Gastroesophageal sphincter (tissue), 4 donors: Measurements from ENCODE around the gene ACAN. TPM values are rescaled to one million over a fixed set of nuclear protein-coding genes. Genes with fewer than 3 reads are reported as not detected.

Experiments
- ATAC-seq: fragments of 150-250 bp; one replicate; pipeline ENCODE4 v1.9.1; 2016; ENCODE audit warnings: mild to moderate bottlenecking, moderate library complexity
- H3K27ac ChIP-seq, 4 donors: fragments of 200-600 bp; sonication (generic) in 3 of 4; 1 replicate in 3 of 4; 2 replicates in 1 of 4; pipeline ENCODE4 v1.5.1; 2016 to 2019
- H3K27me3 ChIP-seq: fragments of 200-600 bp; sonication (generic); one replicate; pipeline ENCODE4 v1.5.1; 2019
- H3K36me3 ChIP-seq, 2 donors: fragments of 200-600 bp; sonication (generic); one replicate each; pipeline ENCODE4 v1.5.1; 2019; ENCODE audit warnings: control low read depth in 1 of 2
- H3K4me1 ChIP-seq, 3 donors: fragments of 200-600 bp; sonication (generic); 1 replicate in 2 of 3; 2 replicates in 1 of 3; pipeline ENCODE4 v1.5.1; 2016 to 2019; ENCODE audit warnings: control low read depth in 2 of 3
- H3K4me3 ChIP-seq, 2 donors: fragments of 200-600 bp; sonication (generic); one replicate each; pipeline ENCODE4 v1.5.1; 2019; ENCODE audit warnings: mild to moderate bottlenecking in 1 of 2, moderate library complexity in 1 of 2
- H3K9me3 ChIP-seq, 3 donors: fragments of 200-600 bp; sonication (generic); one replicate each; pipeline ENCODE4 v1.5.1; 2017 to 2019; ENCODE audit warnings: control low read depth in 2 of 3
- EP300 ChIP-seq: sonication (generic); formaldehyde crosslinking; IDR thresholded peaks from one replicate; pipeline ENCODE4 v1.6.1; 2017; ENCODE audit warnings: antibody characterized with exemption, mild to moderate bottlenecking
- POLR2A ChIP-seq, 2 donors: fragments of 450-650 bp; IDR thresholded peaks; one replicate each; pipeline ENCODE4 v1.6.1; 2017; ENCODE audit warnings: antibody characterized with exemption in 2 of 2, mild to moderate bottlenecking in 2 of 2, moderate library complexity in 1 of 2
- POLR2AphosphoS5 ChIP-seq: sonication (generic); formaldehyde crosslinking; IDR thresholded peaks from one replicate; pipeline ENCODE4 v1.6.1; 2017; ENCODE audit warnings: antibody characterized with exemption
- WGBS, 2 donors: methylation state at CpG; one replicate each; pipeline ENCODE4 v1.1.5; 2018; ENCODE audit warnings: low coverage in 1 of 2; 5-methylcytosine and 5-hydroxymethylcytosine counted together
- total RNA-seq, 4 donors: library from RNA; depleted of rRNA; stranded (reverse); fragments of >200 nt; gene quantifications; one replicate each; pipeline ENCODE4 v1.1.0, GENCODE V29; 2016
- TF ChIP-seq, protein P1 (sequence below), 4 experiments: fragments of 200-600 bp in 2 of 4; fragments of 450-650 bp in 2 of 4; sonication (generic) in 1 of 4; IDR thresholded peaks; one replicate each; pipeline ENCODE4 v1.5.1; 2017 to 2019; ENCODE audit warnings: antibody characterized with exemption in 4 of 4, mild to moderate bottlenecking in 2 of 4, moderate library complexity in 2 of 4

ACAN gene
- total RNA-seq, 4 donors from 2014 or later: 0.04 to 0.17 (median 0.13) TPM; not detected in 1

GRCh38 chr15:88813960-88814359 is 10.7 kb downstream of the ACAN start:
- Histone ChIP-seq H3K36me3 (no peaks in the 10 kb centered on the region), H3K9me3 (no peaks in the 10 kb centered on the region), H3K27ac (no peak overlapping the region), H3K4me1 (no peaks in the 10 kb centered on the region), H3K4me3 (no peak overlapping the region), H3K27me3 (peaks cover 27% of the 10 kb centered on the region)
- WGBS, 2 donors: 55 to 82% methylated on average over 3 to 4 of the region's 4 CpGs
- no peak for ATAC-seq
- TF ChIP-seq POLR2A (IDR thresholded peaks at IDR 0.05): no peak
- TF ChIP-seq, protein P1, sequence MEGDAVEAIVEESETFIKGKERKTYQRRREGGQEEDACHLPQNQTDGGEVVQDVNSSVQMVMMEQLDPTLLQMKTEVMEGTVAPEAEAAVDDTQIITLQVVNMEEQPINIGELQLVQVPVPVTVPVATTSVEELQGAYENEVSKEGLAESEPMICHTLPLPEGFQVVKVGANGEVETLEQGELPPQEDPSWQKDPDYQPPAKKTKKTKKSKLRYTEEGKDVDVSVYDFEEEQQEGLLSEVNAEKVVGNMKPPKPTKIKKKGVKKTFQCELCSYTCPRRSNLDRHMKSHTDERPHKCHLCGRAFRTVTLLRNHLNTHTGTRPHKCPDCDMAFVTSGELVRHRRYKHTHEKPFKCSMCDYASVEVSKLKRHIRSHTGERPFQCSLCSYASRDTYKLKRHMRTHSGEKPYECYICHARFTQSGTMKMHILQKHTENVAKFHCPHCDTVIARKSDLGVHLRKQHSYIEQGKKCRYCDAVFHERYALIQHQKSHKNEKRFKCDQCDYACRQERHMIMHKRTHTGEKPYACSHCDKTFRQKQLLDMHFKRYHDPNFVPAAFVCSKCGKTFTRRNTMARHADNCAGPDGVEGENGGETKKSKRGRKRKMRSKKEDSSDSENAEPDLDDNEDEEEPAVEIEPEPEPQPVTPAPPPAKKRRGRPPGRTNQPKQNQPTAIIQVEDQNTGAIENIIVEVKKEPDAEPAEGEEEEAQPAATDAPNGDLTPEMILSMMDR (IDR thresholded peaks at IDR 0.05): no peak
- no peak for TF ChIP-seq EP300
- no peak for TF ChIP-seq POLR2AphosphoS5

- ATAC-seq: no peak
- TF ChIP-seq POLR2AphosphoS5 (no peak), POLR2A (IDR thresholded peaks at IDR 0.05) (no peak), EP300 (no peak)
- TF ChIP-seq, protein P1 (IDR thresholded peaks at IDR 0.05): no peak
- Histone ChIP-seq H3K9me3 (no peaks in the 10 kb centered on the region), H3K27ac (no peak overlapping the region), H3K4me1 (no peaks in the 10 kb centered on the region), H3K27me3 (peaks cover 23% of the 10 kb centered on the region), H3K4me3 (no peak overlapping the region), H3K36me3 (no peaks in the 10 kb centered on the region)
- 71% methylated on average over 2 of the region's 6 CpGs; no CpG with 5 or more reads in 1 of the 2 donors for WGBS, 2 donors
These were observed 11.2 kb downstream of the ACAN start for GRCh38 chr15:88814393-88814792.

DNA sequence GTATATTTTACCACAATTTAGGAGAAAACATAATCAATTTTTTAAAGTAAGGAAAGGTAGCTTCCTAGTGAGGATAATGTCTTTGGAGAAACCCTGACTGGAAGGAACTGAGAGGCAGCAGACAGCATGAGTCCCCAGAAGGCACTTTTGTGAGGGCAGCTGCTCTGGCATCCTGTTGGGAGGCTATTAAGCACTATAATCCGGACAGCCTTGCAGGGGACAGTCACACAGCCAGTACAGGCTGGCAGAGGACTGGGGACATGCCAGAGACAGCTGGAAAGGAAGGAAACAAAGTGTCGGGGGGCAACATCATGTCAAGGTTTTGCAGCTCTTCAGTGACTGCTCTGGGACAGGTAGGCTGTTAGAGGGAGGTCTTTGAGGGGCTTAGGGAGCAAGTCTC is 15.7 kb downstream of the ACAN start:
- H3K27me3 ChIP-seq: peaks cover 5% of the 10 kb centered on the region
- TF ChIP-seq POLR2A (IDR thresholded peaks at IDR 0.05) (no peak), POLR2AphosphoS5 (no peak), EP300 (no peak)
- TF ChIP-seq, protein P1 (IDR thresholded peaks at IDR 0.05): no peak
- no peak for ATAC-seq
- H3K27ac ChIP-seq: no peak overlapping the region
- no peaks in the 10 kb centered on the region for H3K4me1 ChIP-seq
- no peak overlapping the region for H3K4me3 ChIP-seq
- no peaks in the 10 kb centered on the region for H3K9me3 ChIP-seq
- 57 to 67% methylated on average over 1 to 2 of the region's 2 CpGs for WGBS, 2 donors
- no peaks in the 10 kb centered on the region for H3K36me3 ChIP-seq

- peaks cover 13% of the 10 kb centered on the region for H3K27me3 ChIP-seq
These were observed 18.8 kb downstream of the ACAN start for GRCh38 chr15:88821993-88822392.

GRCh38 chr15:88828791-88829190 is 25.6 kb downstream of the ACAN start:
- no peak for ATAC-seq
- WGBS, 2 donors: 90 to 96% methylated on average over 2 to 4 of the region's 5 CpGs
- no peak for TF ChIP-seq POLR2AphosphoS5
- no peak for TF ChIP-seq EP300
- TF ChIP-seq, protein P1 (IDR thresholded peaks at IDR 0.05): no peak
- no peak for TF ChIP-seq POLR2A (IDR thresholded peaks at IDR 0.05)
- Histone ChIP-seq H3K9me3 (no peaks in the 10 kb centered on the region), H3K27ac (no peak overlapping the region), H3K4me1 (no peaks in the 10 kb centered on the region), H3K4me3 (no peak overlapping the region), H3K36me3 (no peaks in the 10 kb centered on the region), H3K27me3 (peaks cover 17% of the 10 kb centered on the region)

More at GRCh38 chr15:88821993-88822392, 18.8 kb downstream of the ACAN start:
- Histone ChIP-seq H3K9me3 (no peaks in the 10 kb centered on the region), H3K4me1 (no peaks in the 10 kb centered on the region), H3K36me3 (no peaks in the 10 kb centered on the region), H3K27ac (no peak overlapping the region), H3K4me3 (no peak overlapping the region)
- no peak for ATAC-seq
- 87 to 100% methylated on average over 2 to 5 of the region's 5 CpGs for WGBS, 2 donors
- TF ChIP-seq POLR2A (IDR thresholded peaks at IDR 0.05): no peak
